DLD1 (cell line): Measurements from ENCODE around the gene HTR2B.
"Not testable (repeated sequence)": the region's sequence is repeated elsewhere in the genome, so short reads cannot be mapped to it uniquely, and the experiment has no call there.

ENCODE experiments used
- in situ Hi-C: cut with HindIII; loops from 2 replicates; pipeline ENCODE4 v1.10.0; 2017; ENCODE audit warnings: low sequenced_read_pairs

The HTR2B gene

GRCh38 chr2:231124838-231125568 lies at the start of gene HTR2B:
Gene HTR2B (minus strand): TSS chr2:231125042. CDS start chr2:231123764, 1,278 bp downstream.
- in situ Hi-C loops, result no loop called here

DNA sequence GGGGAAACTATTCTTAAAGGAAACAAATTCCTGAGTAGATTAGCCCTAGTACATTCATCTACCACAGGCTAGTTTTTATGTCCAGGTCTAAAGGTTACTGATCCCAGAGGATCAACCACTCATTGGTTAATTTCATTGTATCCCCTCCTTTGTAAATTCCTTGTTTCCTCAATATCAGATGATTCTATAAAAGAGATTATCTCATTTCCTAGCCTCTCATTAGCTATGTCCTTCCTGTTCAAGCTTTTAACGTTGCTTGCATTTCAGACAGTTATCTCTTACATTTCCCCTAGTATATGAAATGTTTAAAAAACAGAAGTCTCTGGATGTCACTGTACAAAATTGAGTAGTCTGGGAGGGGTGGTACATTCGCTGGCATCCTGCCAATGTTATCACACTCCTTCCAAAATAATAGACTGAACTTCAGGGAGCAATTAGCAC lies 49.4 kb upstream of the HTR2B start:
- in situ Hi-C loops, result no loop called here

DNA sequence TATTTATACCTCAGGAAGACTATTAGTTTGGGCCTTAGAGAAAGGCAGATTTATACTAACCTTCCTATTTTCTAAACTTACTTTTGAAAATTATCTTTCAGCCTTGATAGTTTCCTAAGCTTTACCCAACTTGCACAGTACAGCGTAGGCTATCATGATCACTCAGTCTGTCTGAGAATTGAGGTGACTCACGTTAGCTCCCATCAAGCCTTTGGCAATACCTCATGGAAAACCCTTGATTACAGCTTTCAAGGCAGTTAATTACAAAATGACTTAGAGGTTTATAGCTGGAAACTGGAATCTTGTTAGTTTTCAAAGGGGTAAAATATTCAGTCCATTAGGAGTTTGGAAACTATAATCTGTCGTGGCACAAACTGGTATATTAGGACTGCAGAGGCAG lies 47.2 kb upstream of the HTR2B start:
- in situ Hi-C loops, result no loop called here

- in situ Hi-C loops, result no loop called here
These were observed 45.2 kb upstream of the HTR2B start for GRCh38 chr2:231170055-231170454.

- in situ Hi-C loops, result no loop called here
These were observed 44.6 kb upstream of the HTR2B start for GRCh38 chr2:231169488-231169887.

GRCh38 chr2:231168460-231169139 lies 43.8 kb upstream of the HTR2B start:
- in situ Hi-C loops, result no loop called here

- in situ Hi-C loops, result no loop called here
These were observed 43.1 kb upstream of the HTR2B start for GRCh38 chr2:231167745-231168459.

- in situ Hi-C loops, result no loop called here
These were observed 38.7 kb upstream of the HTR2B start for GRCh38 chr2:231163414-231164095.

DNA sequence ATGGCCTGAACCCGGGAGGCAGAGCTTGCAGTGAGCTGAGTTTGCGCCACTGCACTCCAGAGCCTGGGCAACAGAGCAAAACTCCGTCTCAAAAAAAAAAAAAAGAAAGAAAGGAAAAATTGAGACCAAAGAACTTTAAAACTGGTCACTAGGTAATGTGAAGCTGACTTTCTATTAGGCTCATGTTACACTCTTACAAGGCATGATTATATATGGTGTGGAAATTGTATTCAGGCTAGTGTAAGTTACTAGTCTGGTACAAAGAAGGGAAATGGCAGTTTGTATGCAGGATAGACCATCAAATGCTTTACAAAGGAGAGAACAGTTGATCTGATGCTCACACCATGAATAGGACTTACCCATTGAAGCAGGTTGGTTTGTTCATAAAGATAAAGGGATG lies 38.2 kb upstream of the HTR2B start:
- in situ Hi-C loops, result no loop called here

- in situ Hi-C loops, result no loop called here
These were observed 37.1 kb upstream of the HTR2B start for GRCh38 chr2:231161877-231162329.

GRCh38 chr2:231161252-231161839 lies 36.5 kb upstream of the HTR2B start:
- in situ Hi-C loops, result no loop called here

DNA sequence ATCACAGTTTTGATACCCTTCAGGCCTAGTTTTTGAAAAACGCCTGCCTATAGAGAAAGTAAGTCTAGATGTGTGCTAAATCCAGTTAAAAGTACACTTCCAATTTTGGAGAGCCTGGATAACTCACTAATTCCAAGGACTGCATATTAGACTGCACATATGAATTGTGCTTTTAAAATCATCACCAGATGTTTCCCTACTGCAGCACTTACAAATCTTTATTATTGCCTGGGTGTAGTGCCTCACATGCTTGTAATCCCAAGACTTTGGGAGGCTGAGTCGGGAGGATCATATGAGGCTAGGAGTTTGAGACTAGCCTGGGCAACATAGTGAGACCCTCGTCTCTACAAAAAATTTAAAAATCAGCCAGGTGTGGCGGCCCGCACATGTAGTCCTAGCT lies 35.9 kb upstream of the HTR2B start:
- in situ Hi-C loops, result no loop called here

DNA sequence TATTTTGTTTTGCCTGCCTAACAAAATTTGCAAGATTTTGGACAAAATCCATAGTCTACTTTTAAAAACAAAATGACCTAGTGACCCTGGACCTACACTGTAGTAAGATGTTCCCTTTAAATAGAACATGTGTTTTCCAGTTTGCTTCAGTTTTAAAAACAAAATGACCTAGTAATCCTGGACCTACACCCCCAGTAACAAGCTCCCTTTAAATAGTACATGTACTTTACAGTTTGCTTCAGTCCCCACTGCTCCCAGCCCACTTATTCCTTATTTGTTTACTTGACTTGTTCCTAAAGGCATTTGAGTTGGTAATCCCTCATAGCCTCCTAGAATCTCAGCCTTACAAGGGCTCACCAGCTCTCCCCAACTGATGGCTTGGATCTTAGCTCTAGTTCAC lies 34.5 kb upstream of the HTR2B start:
- in situ Hi-C loops, result no loop called here

- in situ Hi-C loops, result no loop called here
These were observed 28.1 kb upstream of the HTR2B start for GRCh38 chr2:231152800-231153557.

- in situ Hi-C loops, result no loop called here
These were observed 21.8 kb upstream of the HTR2B start for GRCh38 chr2:231146665-231147064.

DNA sequence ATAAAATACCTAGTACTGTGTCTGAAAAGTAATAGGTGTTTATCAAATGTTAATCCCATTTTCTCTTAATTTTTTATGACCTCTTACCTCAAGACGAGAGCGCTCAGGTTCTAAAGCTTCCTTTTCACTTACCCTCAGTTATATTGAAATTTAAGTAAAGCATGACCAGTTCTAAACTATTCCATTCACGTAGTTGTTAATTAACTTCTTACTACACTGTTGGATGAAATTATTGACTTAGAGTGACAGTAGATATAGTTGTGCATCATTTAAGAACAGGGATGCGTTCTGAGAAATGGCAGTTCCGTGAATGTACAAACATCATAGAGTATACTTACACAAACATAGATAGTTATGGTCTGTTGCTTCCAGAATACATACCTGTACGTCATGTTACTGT lies 20.1 kb upstream of the HTR2B start:
- in situ Hi-C loops, result no loop called here

DNA sequence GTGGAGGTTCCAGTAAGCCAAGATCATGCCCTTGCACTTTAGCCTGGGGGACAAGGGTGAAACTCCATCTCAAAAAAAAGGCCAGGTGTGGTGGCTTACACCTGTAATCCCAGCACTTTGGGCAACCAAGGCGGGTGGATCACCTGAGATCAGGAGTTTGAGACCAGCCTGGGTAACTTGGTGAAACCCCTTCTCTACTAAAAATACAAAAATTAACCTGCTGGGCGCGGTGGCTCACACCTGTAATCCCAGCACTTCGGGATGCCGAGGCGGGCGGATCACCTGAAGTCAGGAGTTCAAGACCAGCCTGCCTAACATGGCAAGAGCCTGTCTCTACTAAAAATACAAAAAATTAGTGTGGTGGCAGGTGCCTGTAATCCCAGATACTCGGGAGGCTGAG lies 16.0 kb upstream of the HTR2B start:
- in situ Hi-C loops, result not testable (repeated sequence)

DNA sequence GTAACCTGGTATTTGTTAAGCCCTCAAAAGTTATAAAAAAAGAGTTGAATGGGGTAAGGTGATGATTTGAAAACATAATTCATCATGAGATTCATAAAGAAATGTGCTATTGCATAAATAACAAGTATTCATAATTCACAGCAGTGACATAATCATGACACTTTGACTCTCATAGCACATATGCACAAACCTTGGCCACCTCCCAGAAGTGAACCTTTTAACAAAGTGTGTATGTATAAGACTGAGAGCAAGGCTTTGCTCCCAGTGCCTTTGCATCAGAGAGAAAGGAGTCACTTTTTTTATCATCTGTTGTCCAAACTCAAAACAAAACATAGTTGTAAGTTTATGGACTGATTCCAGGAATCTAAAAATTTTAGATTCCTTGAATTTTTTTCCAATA lies 15.0 kb upstream of the HTR2B start:
- in situ Hi-C loops, result no loop called here

GRCh38 chr2:231138699-231139098 lies 13.9 kb upstream of the HTR2B start:
- in situ Hi-C loops, result no loop called here
